ENCODE measurements around the gene OR52H1. TPM values are rescaled to one million over a fixed set of nuclear protein-coding genes. Genes with fewer than 3 reads are reported as not detected.
"Not testable (repeated sequence)": the region's sequence is repeated elsewhere in the genome, so short reads cannot be mapped to it uniquely, and the experiment has no call there.

OR52H1 gene
- total RNA-seq: under 1 TPM in 1 of 2 donors, not detected in 1; 0.34 TPM

GRCh38 chr11:5548440-5548839 lies at the start of gene OR52H1:
TSS of gene OR52H1 (minus strand) at chr11:5548540. CDS start at chr11:5545505, 3,035 bp downstream.
- no peak within 1 kb of the TSS for H3K4me3 Mint-ChIP-seq
- peaks cover 3% of the 10 kb centered on the region for H3K27me3 Mint-ChIP-seq
- H3K9me3 Mint-ChIP-seq: no peaks in the 10 kb centered on the region
- H3K36me3 Mint-ChIP-seq (ENCODE audit: low read depth): no peaks in the 10 kb centered on the region
- no peak for ATAC-seq (replicated peaks)
- H3K27ac Mint-ChIP-seq: no peak within 1 kb of the TSS
- no peaks in the 10 kb centered on the region for H3K4me1 Mint-ChIP-seq

GRCh38 chr11:5597953-5598352 lies 49.6 kb upstream of the OR52H1 start:
- Mint-ChIP-seq H3K4me3 (no peak overlapping the region), H3K36me3 (ENCODE audit: low read depth) (no peaks in the 10 kb centered on the region)

GRCh38 chr11:5596607-5597201 lies 48.4 kb upstream of the OR52H1 start, which contains the start of gene TRIM6:
TSS of gene TRIM6 (plus strand) at chr11:5596637. CDS start at chr11:5596898, 261 bp downstream.
- Mint-ChIP-seq H3K4me3 (peak within 1 kb of the TSS; percentile 66), H3K4me1 (peaks cover 6% of the 10 kb centered on the region), H3K27ac (no peak within 1 kb of the TSS), H3K36me3 (ENCODE audit: low read depth) (no peaks in the 10 kb centered on the region), H3K9me3 (no peaks in the 10 kb centered on the region), H3K27me3 (peaks cover 15% of the 10 kb centered on the region)
- peak; percentile 34 for ATAC-seq (replicated peaks)

More at GRCh38 chr11:5597953-5598352, 49.6 kb upstream of the OR52H1 start:
- no peak for ATAC-seq (replicated peaks)
- Mint-ChIP-seq H3K27ac (no peak overlapping the region), H3K9me3 (no peaks in the 10 kb centered on the region), H3K27me3 (peaks cover 15% of the 10 kb centered on the region), H3K4me1 (peaks cover 6% of the 10 kb centered on the region)

GRCh38 chr11:5593146-5593545 lies 44.8 kb upstream of the OR52H1 start:
- Mint-ChIP-seq H3K27me3 (peaks cover 15% of the 10 kb centered on the region), H3K4me3 (no peak overlapping the region), H3K9me3 (no peaks in the 10 kb centered on the region), H3K27ac (no peak overlapping the region), H3K36me3 (ENCODE audit: low read depth) (no peaks in the 10 kb centered on the region), H3K4me1 (peaks cover 6% of the 10 kb centered on the region)
- ATAC-seq (replicated peaks): no peak

- H3K9me3 Mint-ChIP-seq: no peaks in the 10 kb centered on the region
- peaks cover 14% of the 10 kb centered on the region for H3K27me3 Mint-ChIP-seq
- no peaks in the 10 kb centered on the region for H3K36me3 Mint-ChIP-seq (ENCODE audit: low read depth)
- ATAC-seq (replicated peaks): no peak
- H3K4me1 Mint-ChIP-seq: peaks cover 6% of the 10 kb centered on the region
- H3K4me3 Mint-ChIP-seq: no peak overlapping the region
- H3K27ac Mint-ChIP-seq: no peak overlapping the region
Observed at GRCh38 chr11:5592615-5593014, 44.3 kb upstream of the OR52H1 start.

- Mint-ChIP-seq H3K36me3 (ENCODE audit: low read depth) (no peaks in the 10 kb centered on the region), H3K27me3 (peaks cover 5% of the 10 kb centered on the region), H3K27ac (no peak overlapping the region), H3K4me3 (no peak overlapping the region), H3K9me3 (no peaks in the 10 kb centered on the region), H3K4me1 (peaks cover 1% of the 10 kb centered on the region)
- ATAC-seq (replicated peaks): no peak
Observed at GRCh38 chr11:5591613-5592012, 43.3 kb upstream of the OR52H1 start.

GRCh38 chr11:5589906-5590305 lies 41.6 kb upstream of the OR52H1 start:
- not testable (repeated sequence) for H3K4me3 Mint-ChIP-seq; H3K27me3 Mint-ChIP-seq; H3K36me3 Mint-ChIP-seq (ENCODE audit: low read depth); ATAC-seq (replicated peaks); H3K27ac Mint-ChIP-seq; H3K4me1 Mint-ChIP-seq; H3K9me3 Mint-ChIP-seq

GRCh38 chr11:5584458-5584857 lies 36.1 kb upstream of the OR52H1 start:
- not testable (repeated sequence) for H3K36me3 Mint-ChIP-seq (ENCODE audit: low read depth); H3K9me3 Mint-ChIP-seq; H3K4me3 Mint-ChIP-seq; H3K27ac Mint-ChIP-seq; H3K27me3 Mint-ChIP-seq; ATAC-seq (replicated peaks); H3K4me1 Mint-ChIP-seq

- H3K36me3 Mint-ChIP-seq (ENCODE audit: low read depth): no peaks in the 10 kb centered on the region
- no peak overlapping the region for H3K4me3 Mint-ChIP-seq
- H3K4me1 Mint-ChIP-seq: no peaks in the 10 kb centered on the region
- H3K27me3 Mint-ChIP-seq: no peaks in the 10 kb centered on the region
- ATAC-seq (replicated peaks): no peak
- H3K9me3 Mint-ChIP-seq: no peaks in the 10 kb centered on the region
- no peak overlapping the region for H3K27ac Mint-ChIP-seq
Observed at GRCh38 chr11:5581014-5581413, 32.7 kb upstream of the OR52H1 start.

GRCh38 chr11:5580577-5580976 lies 32.2 kb upstream of the OR52H1 start, which contains the start of gene OR52B6:
TSS of gene OR52B6 (plus strand) at chr11:5580877. CDS start at chr11:5580877, 0 bp downstream.
- Mint-ChIP-seq H3K27ac (no peak within 1 kb of the TSS), H3K4me3 (no peak within 1 kb of the TSS)
- ATAC-seq (replicated peaks): no peak

GRCh38 chr11:5577101-5577500 lies 28.8 kb upstream of the OR52H1 start:
- H3K27ac Mint-ChIP-seq: no peak overlapping the region
- no peaks in the 10 kb centered on the region for H3K9me3 Mint-ChIP-seq
- no peaks in the 10 kb centered on the region for H3K36me3 Mint-ChIP-seq (ENCODE audit: low read depth)
- no peaks in the 10 kb centered on the region for H3K27me3 Mint-ChIP-seq
- ATAC-seq (replicated peaks): no peak
- H3K4me1 Mint-ChIP-seq: no peaks in the 10 kb centered on the region
- no peak overlapping the region for H3K4me3 Mint-ChIP-seq

More at GRCh38 chr11:5580577-5580976, 32.2 kb upstream of the OR52H1 start, which contains the start of gene OR52B6:
- Mint-ChIP-seq H3K9me3 (no peaks in the 10 kb centered on the region), H3K36me3 (ENCODE audit: low read depth) (no peaks in the 10 kb centered on the region), H3K27me3 (no peaks in the 10 kb centered on the region), H3K4me1 (no peaks in the 10 kb centered on the region)

- Mint-ChIP-seq H3K9me3 (no peaks in the 10 kb centered on the region), H3K27me3 (peaks cover 3% of the 10 kb centered on the region), H3K36me3 (ENCODE audit: low read depth) (no peaks in the 10 kb centered on the region), H3K4me3 (no peak overlapping the region), H3K27ac (no peak overlapping the region), H3K4me1 (no peaks in the 10 kb centered on the region)
- no peak for ATAC-seq (replicated peaks)
Observed at GRCh38 chr11:5575152-5575551, 26.8 kb upstream of the OR52H1 start.

GRCh38 chr11:5574654-5575053 lies 26.3 kb upstream of the OR52H1 start:
- no peak overlapping the region for H3K4me3 Mint-ChIP-seq
- no peaks in the 10 kb centered on the region for H3K4me1 Mint-ChIP-seq
- no peak for ATAC-seq (replicated peaks)
- no peaks in the 10 kb centered on the region for H3K9me3 Mint-ChIP-seq
- peaks cover 3% of the 10 kb centered on the region for H3K27me3 Mint-ChIP-seq
- no peaks in the 10 kb centered on the region for H3K36me3 Mint-ChIP-seq (ENCODE audit: low read depth)
- no peak overlapping the region for H3K27ac Mint-ChIP-seq

- Mint-ChIP-seq H3K4me1 (no peaks in the 10 kb centered on the region), H3K36me3 (ENCODE audit: low read depth) (no peaks in the 10 kb centered on the region), H3K9me3 (peaks cover 4% of the 10 kb centered on the region), H3K27me3 (no peaks in the 10 kb centered on the region), H3K27ac (no peak overlapping the region), H3K4me3 (no peak overlapping the region)
- no peak for ATAC-seq (replicated peaks)
Observed at GRCh38 chr11:5564259-5565019, 16.1 kb upstream of the OR52H1 start.

GRCh38 chr11:5557751-5558150 lies 9.4 kb upstream of the OR52H1 start:
- Mint-ChIP-seq H3K9me3 (no peaks in the 10 kb centered on the region), H3K4me3 (no peak overlapping the region), H3K27me3 (peaks cover 8% of the 10 kb centered on the region), H3K27ac (no peak overlapping the region), H3K36me3 (ENCODE audit: low read depth) (no peaks in the 10 kb centered on the region), H3K4me1 (no peaks in the 10 kb centered on the region)
- ATAC-seq (replicated peaks): no peak

All from activated T-helper 17 cell treated with anti-CD3 and anti-CD28 coated beads, Interleukin-2, amount 50 U/mL, for 72 hours (primary cell).